Measurements from ENCODE around the gene RAB3D.
"Not testable (repeated sequence)": the region's sequence is repeated elsewhere in the genome, so short reads cannot be mapped to it uniquely, and the experiment has no call there.

The RAB3D gene

GRCh38 chr19:11337080-11337479 lies 2.4 kb downstream of the RAB3D start:
- no peak for DNase-seq

- DNase-seq, result no peak
Observed at GRCh38 chr19:11335449-11336146, 3.9 kb downstream of the RAB3D start.

GRCh38 chr19:11333838-11334237 lies 5.6 kb downstream of the RAB3D start:
- DNase-seq, result not testable (repeated sequence)

GRCh38 chr19:11332822-11333221 lies 6.6 kb downstream of the RAB3D start:
- no peak for DNase-seq

GRCh38 chr19:11331502-11331901 lies 8.0 kb downstream of the RAB3D start:
- no peak for DNase-seq

- DNase-seq, result no peak
Observed at GRCh38 chr19:11330127-11330526, 9.3 kb downstream of the RAB3D start.

GRCh38 chr19:11325544-11325943 lies 13.9 kb downstream of the RAB3D start:
- DNase-seq, result no peak

GRCh38 chr19:11324748-11325389 lies 14.6 kb downstream of the RAB3D start:
- no peak for DNase-seq

GRCh38 chr19:11324079-11324661 lies 15.3 kb downstream of the RAB3D start:
- no peak for DNase-seq

GRCh38 chr19:11323601-11324078 lies 15.8 kb downstream of the RAB3D start:
- no peak for DNase-seq

- no peak for DNase-seq
Observed at GRCh38 chr19:11322269-11323024, 17.0 kb downstream of the RAB3D start.

GRCh38 chr19:11321191-11322126 lies 18.0 kb downstream of the RAB3D start:
- DNase-seq, result no peak

GRCh38 chr19:11320278-11320995 lies 19.0 kb downstream of the RAB3D start:
- not testable (repeated sequence) for DNase-seq

GRCh38 chr19:11306337-11306736 lies 33.1 kb downstream of the RAB3D start:
- no peak for DNase-seq

- no peak for DNase-seq
Observed at GRCh38 chr19:11304936-11305335, 34.5 kb downstream of the RAB3D start.

- no peak for DNase-seq
Observed at GRCh38 chr19:11300811-11301120, 38.7 kb downstream of the RAB3D start.

GRCh38 chr19:11299946-11300810 lies 39.3 kb downstream of the RAB3D start:
- no peak for DNase-seq

GRCh38 chr19:11296264-11296663 lies 43.2 kb downstream of the RAB3D start:
- no peak for DNase-seq

GRCh38 chr19:11295665-11296245 lies 43.7 kb downstream of the RAB3D start, which contains the start of gene TSPAN16:
Gene TSPAN16, plus strand, starts transcription at chr19:11296160. Its CDS starts 138 bp downstream, at chr19:11296298.
- no peak for DNase-seq

- no peak for DNase-seq
Observed at GRCh38 chr19:11295180-11295579, 44.3 kb downstream of the RAB3D start.
